HEK293 (cell line): ENCODE measurements around the gene ELL2.

Source experiments
- CTCF ChIA-PET: fragments of 350-600 bp; formaldehyde crosslinking; extraction: SDS; loops from one replicate; lab custom pipeline; 2021; ENCODE audit warnings: antibody characterized with exemption; lab: Yijun Ruan, JAX
- POLR2A ChIA-PET: fragments of 300-600 bp; formaldehyde crosslinking; extraction: SDS; loops from one replicate; lab custom pipeline; 2020; ENCODE audit warnings: antibody characterized with exemption, inconsistent platforms; lab: Yijun Ruan, JAX
- H3K27ac ChIP-seq: fragments of 200-500 bp; sonication (Bioruptor generic); 2 replicates; pipeline ENCODE4 v1.5.1; 2014; ENCODE audit warnings: low read depth, low read length, control low read depth, inconsistent platforms; ENCODE audit errors: extremely low read depth
- H3K36me3 ChIP-seq, 2 experiments: fragments of 200-500 bp in 1 of 2; sonication (Bioruptor generic) in 1 of 2; 1 replicate in 1 of 2; 2 replicates in 1 of 2; pipeline ENCODE4 v1.5.1; 2014 to 2017; ENCODE audit warnings: inconsistent platforms in 2 of 2, low read length in 2 of 2; ENCODE audit not compliant: control insufficient read depth in 2 of 2, insufficient read depth in 1 of 2
- H3K4me1 ChIP-seq: fragments of 200-500 bp; sonication (Bioruptor generic); 2 replicates; pipeline ENCODE4 v1.5.1; 2014; ENCODE audit warnings: mild to moderate bottlenecking, low read length, inconsistent platforms; ENCODE audit not compliant: control insufficient read depth, insufficient read depth
- H3K4me3 ChIP-seq: 2 replicates; pipeline ENCODE4 v1.5.1; 2011; ENCODE audit warnings: low read depth, mild to moderate bottlenecking, control low read depth, low read length, moderate library complexity
- H3K9me3 ChIP-seq: fragments of 200-500 bp; sonication (Bioruptor generic); 2 replicates; pipeline ENCODE4 v1.5.1; 2014; ENCODE audit warnings: low read depth, low read length, inconsistent platforms; ENCODE audit not compliant: control insufficient read depth, insufficient read depth
- BCL11A ChIP-seq: fragments of 450-650 bp; formaldehyde crosslinking; IDR thresholded peaks from 2 replicates; pipeline ENCODE4 v1.5.1; 2016; ENCODE audit warnings: low read depth, missing biosample characterization, missing genetic modification characterization
- EGR2 ChIP-seq: fragments of 450-650 bp; formaldehyde crosslinking; IDR thresholded peaks from 2 replicates; pipeline ENCODE4 v1.5.1; 2016; ENCODE audit warnings: low read depth, missing biosample characterization, missing genetic modification characterization
- FEZF1 ChIP-seq: fragments of 450-650 bp; formaldehyde crosslinking; IDR thresholded peaks from 2 replicates; pipeline ENCODE4 v1.5.1; 2016; ENCODE audit warnings: missing biosample characterization, missing genetic modification characterization
- GLIS1 ChIP-seq: fragments of 450-650 bp; formaldehyde crosslinking; IDR thresholded peaks from 2 replicates; pipeline ENCODE4 v1.5.1; 2016; ENCODE audit warnings: missing biosample characterization, missing genetic modification characterization
- WT1 ChIP-seq: fragments of 450-650 bp; formaldehyde crosslinking; IDR thresholded peaks from 2 replicates; pipeline ENCODE4 v1.5.1; 2016; ENCODE audit warnings: missing biosample characterization, missing genetic modification characterization
- ZBTB17 ChIP-seq: fragments of 450-650 bp; formaldehyde crosslinking; IDR thresholded peaks from 2 replicates; pipeline ENCODE4 v1.5.1; 2016; ENCODE audit warnings: missing biosample characterization, missing genetic modification characterization
- ZFHX2 ChIP-seq: fragments of 450-650 bp; formaldehyde crosslinking; conservative IDR thresholded peaks from 2 replicates; pipeline ENCODE4 v1.5.1; 2016; ENCODE audit warnings: missing biosample characterization, missing genetic modification characterization
- ZIC2 ChIP-seq: fragments of 450-650 bp; formaldehyde crosslinking; IDR thresholded peaks from 2 replicates; pipeline ENCODE4 v1.5.1; 2016; ENCODE audit warnings: missing biosample characterization, missing genetic modification characterization
- ZNF132 ChIP-seq: fragments of 450-650 bp; formaldehyde crosslinking; IDR thresholded peaks from 2 replicates; pipeline ENCODE4 v1.5.1; 2017; ENCODE audit warnings: missing biosample characterization, missing genetic modification characterization, borderline replicate concordance
- ZNF175 ChIP-seq: fragments of 450-650 bp; formaldehyde crosslinking; IDR thresholded peaks from 2 replicates; pipeline ENCODE4 v1.5.1; 2016; ENCODE audit warnings: missing biosample characterization, missing genetic modification characterization
- ZNF266 ChIP-seq: fragments of 450-650 bp; formaldehyde crosslinking; IDR thresholded peaks from 2 replicates; pipeline ENCODE4 v1.5.1; 2016; ENCODE audit warnings: missing biosample characterization, missing genetic modification characterization, low read depth
- ZNF366 ChIP-seq: fragments of 450-650 bp; formaldehyde crosslinking; conservative IDR thresholded peaks from 2 replicates; pipeline ENCODE4 v1.5.1; 2016; ENCODE audit warnings: missing biosample characterization, missing genetic modification characterization
- ZNF394 ChIP-seq: fragments of 450-650 bp; formaldehyde crosslinking; IDR thresholded peaks from 2 replicates; pipeline ENCODE4 v1.5.1; 2016; ENCODE audit warnings: missing biosample characterization, missing genetic modification characterization, mild to moderate bottlenecking, moderate library complexity, borderline replicate concordance
- ZNF501 ChIP-seq: fragments of 450-650 bp; formaldehyde crosslinking; IDR thresholded peaks from 2 replicates; pipeline ENCODE4 v1.5.1; 2016; ENCODE audit warnings: missing biosample characterization, missing genetic modification characterization
- ZNF544 ChIP-seq: fragments of 450-650 bp; formaldehyde crosslinking; IDR thresholded peaks from 2 replicates; pipeline ENCODE4 v1.5.0; 2017; ENCODE audit warnings: missing biosample characterization, missing genetic modification characterization
- ZNF596 ChIP-seq: fragments of 450-650 bp; IDR thresholded peaks from 2 replicates; pipeline ENCODE4 v1.5.0; 2018; ENCODE audit warnings: missing biosample characterization, mild to moderate bottlenecking, missing genetic modification characterization, moderate library complexity
- ZNF600 ChIP-seq: fragments of 450-650 bp; formaldehyde crosslinking; IDR thresholded peaks from 2 replicates; pipeline ENCODE4 v1.5.1; 2016; ENCODE audit warnings: missing biosample characterization, missing genetic modification characterization
- ZNF660 ChIP-seq: fragments of 450-650 bp; IDR thresholded peaks from 2 replicates; pipeline ENCODE4 v1.5.1; 2018; ENCODE audit warnings: missing biosample characterization, mild to moderate bottlenecking, missing genetic modification characterization
- ZNF76 ChIP-seq: fragments of 450-650 bp; formaldehyde crosslinking; IDR thresholded peaks from 2 replicates; pipeline ENCODE4; 2016; ENCODE audit warnings: low read depth, missing biosample characterization, missing genetic modification characterization, borderline replicate concordance
- ZSCAN30 ChIP-seq: fragments of 450-650 bp; IDR thresholded peaks from 2 replicates; pipeline ENCODE4 v1.5.1; 2018; ENCODE audit warnings: missing biosample characterization, mild to moderate bottlenecking, missing genetic modification characterization, moderate library complexity
- ZXDB ChIP-seq: fragments of 450-650 bp; formaldehyde crosslinking; IDR thresholded peaks from 2 replicates; pipeline ENCODE4 v1.5.1; 2016; ENCODE audit warnings: missing biosample characterization, missing genetic modification characterization
- TF ChIP-seq, protein P1 (sequence below): fragments of 450-650 bp; formaldehyde crosslinking; IDR thresholded peaks from 2 replicates; pipeline ENCODE4 v1.5.1; 2017; ENCODE audit warnings: missing biosample characterization, missing genetic modification characterization
- TF ChIP-seq, protein P2 (sequence below): fragments of 450-650 bp; formaldehyde crosslinking; IDR thresholded peaks from 2 replicates; pipeline ENCODE4 v1.5.1; 2017; ENCODE audit warnings: missing biosample characterization, missing genetic modification characterization
- TF ChIP-seq, protein P3 (sequence below): fragments of 450-650 bp; IDR thresholded peaks from 2 replicates; pipeline ENCODE4 v1.5.1; 2018; ENCODE audit warnings: missing biosample characterization, mild to moderate bottlenecking, missing genetic modification characterization
- TF ChIP-seq, protein P4 (sequence below): fragments of 450-650 bp; formaldehyde crosslinking; conservative IDR thresholded peaks from 2 replicates; pipeline ENCODE4 v1.5.1; 2016; ENCODE audit warnings: low read depth, missing biosample characterization, missing genetic modification characterization

ELL2 gene

DNA sequence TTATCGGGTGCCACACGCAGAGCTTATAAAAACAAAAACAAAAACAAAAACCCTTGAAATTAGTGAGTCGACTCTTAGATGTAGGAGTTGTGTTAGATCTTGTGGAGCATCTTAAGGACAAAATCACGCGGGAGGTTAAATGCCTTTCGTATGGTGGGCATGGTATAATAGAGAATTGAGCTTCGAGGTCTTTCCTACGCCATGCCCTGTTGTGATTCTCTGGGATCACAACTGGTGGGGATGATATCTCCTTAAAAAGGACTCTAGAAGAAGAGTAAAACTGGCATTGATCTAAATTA lies 773 bp upstream of the ELL2 start:
- 0 out of 2 replicates have a peak, but pooled peaks have one; percentile 3 for TF ChIP-seq FEZF1
- TF ChIP-seq, protein P1, sequence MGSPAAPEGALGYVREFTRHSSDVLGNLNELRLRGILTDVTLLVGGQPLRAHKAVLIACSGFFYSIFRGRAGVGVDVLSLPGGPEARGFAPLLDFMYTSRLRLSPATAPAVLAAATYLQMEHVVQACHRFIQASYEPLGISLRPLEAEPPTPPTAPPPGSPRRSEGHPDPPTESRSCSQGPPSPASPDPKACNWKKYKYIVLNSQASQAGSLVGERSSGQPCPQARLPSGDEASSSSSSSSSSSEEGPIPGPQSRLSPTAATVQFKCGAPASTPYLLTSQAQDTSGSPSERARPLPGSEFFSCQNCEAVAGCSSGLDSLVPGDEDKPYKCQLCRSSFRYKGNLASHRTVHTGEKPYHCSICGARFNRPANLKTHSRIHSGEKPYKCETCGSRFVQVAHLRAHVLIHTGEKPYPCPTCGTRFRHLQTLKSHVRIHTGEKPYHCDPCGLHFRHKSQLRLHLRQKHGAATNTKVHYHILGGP (tag by site-specific recombination) = no peak
- TF ChIP-seq ZNF266 (tag by site-specific recombination) = no peak
- TF ChIP-seq ZNF394 (tag by site-specific recombination) = 0 out of 2 replicates have a peak, but pooled peaks have one; percentile 1
- TF ChIP-seq ZNF366 (tag by site-specific recombination) = no peak
- 0 out of 2 replicates have a peak, but pooled peaks have one; percentile 1 for TF ChIP-seq WT1 (tag by site-specific recombination)
- 0 out of 2 replicates have a peak, but pooled peaks have one; percentile 7 for TF ChIP-seq ZBTB17
- TF ChIP-seq, protein P2, sequence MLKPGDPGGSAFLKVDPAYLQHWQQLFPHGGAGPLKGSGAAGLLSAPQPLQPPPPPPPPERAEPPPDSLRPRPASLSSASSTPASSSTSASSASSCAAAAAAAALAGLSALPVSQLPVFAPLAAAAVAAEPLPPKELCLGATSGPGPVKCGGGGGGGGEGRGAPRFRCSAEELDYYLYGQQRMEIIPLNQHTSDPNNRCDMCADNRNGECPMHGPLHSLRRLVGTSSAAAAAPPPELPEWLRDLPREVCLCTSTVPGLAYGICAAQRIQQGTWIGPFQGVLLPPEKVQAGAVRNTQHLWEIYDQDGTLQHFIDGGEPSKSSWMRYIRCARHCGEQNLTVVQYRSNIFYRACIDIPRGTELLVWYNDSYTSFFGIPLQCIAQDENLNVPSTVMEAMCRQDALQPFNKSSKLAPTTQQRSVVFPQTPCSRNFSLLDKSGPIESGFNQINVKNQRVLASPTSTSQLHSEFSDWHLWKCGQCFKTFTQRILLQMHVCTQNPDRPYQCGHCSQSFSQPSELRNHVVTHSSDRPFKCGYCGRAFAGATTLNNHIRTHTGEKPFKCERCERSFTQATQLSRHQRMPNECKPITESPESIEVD = no peak
- POLR2A ChIA-PET = interaction anchor here (0.6 kb wide), 1 partner anchor 187 kb away, joined by 3 read pairs; no protein-coding TSS in a partner anchor
- Histone ChIP-seq H3K36me3 (no peaks in the 10 kb centered on the region), H3K4me1 (peaks cover 17% of the 10 kb centered on the region; the same call in 1 of the 2 replicates), H3K9me3 (no peaks in the 10 kb centered on the region), H3K4me3 (peak overlapping the region; percentile 70), H3K27ac (peak overlapping the region; percentile 70)
- CTCF ChIA-PET = interaction anchor here (0.6 to 1.6 kb wide), 3 partner anchors 27 to 848 kb away, joined by 3 to 6 read pairs (median 5); no protein-coding TSS in a partner anchor

DNA sequence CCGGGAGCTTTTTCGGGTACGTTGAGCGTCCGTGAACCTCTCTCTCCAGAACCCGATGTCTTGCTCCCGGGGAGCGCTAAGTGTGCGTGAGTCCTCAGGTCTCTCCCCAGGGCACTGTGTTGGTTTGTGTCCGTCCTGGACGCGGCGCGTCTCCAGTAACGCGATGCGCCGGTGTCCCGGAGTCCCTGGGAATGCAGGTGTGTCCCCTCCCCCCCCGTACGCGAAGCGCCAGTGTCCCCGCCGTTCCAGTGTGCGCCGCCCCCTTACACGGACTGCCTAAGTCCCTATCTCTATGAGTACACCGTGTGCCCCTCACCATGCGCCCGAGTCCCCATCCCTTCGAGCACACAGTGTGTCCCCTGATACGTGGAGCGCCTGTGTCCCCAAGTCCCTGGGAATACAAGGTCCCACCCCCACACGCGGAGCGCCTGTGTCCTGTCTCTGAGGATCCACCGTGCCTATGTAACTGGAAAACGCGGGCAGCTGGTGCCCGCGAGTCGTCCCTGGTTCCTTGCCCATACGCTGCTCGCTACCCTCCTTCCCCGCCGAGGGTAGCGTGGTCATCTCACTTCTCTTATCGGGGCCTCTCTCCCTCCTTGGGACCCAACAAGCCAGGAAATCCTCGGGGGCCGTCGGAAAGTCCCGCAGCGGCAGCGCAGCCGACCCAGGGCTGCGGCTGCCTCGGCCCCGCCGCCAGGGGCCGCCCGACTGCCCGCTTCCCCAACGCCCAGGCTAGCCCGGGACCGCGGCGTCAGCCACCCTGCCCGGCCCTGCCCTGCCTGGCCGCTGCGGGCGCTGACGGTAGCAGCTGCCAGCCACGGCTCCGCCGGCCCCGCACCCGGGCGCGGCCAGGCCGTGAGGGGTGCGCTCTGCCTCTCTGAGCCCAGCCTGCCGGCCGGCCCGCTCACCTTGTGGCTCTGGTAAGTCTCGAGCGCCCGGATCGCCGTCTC lies 709 bp downstream of the ELL2 start:
- peak overlapping the region; percentile 93 for H3K27ac ChIP-seq
- ChIA-PET POLR2A (interaction anchor here (0.7 to 1.1 kb wide), 2 partner anchors 43 to 314 kb away, joined by 3 to 5 read pairs; partner anchors contain the start of gene RFESD), CTCF (interaction anchor here (0.7 to 2.2 kb wide), 7 partner anchors 17 to 375 kb away, joined by 3 to 6 read pairs (median 4); no protein-coding TSS in a partner anchor)
- no peaks in the 10 kb centered on the region for H3K36me3 ChIP-seq
- no peaks in the 10 kb centered on the region for H3K9me3 ChIP-seq
- H3K4me3 ChIP-seq = peak overlapping the region; percentile 70
- H3K4me1 ChIP-seq = peaks cover 16% of the 10 kb centered on the region
- peak; percentile 90 for TF ChIP-seq ZSCAN30
- TF ChIP-seq GLIS1 (tag by site-specific recombination) = peak; percentile 28
- TF ChIP-seq, protein P3, sequence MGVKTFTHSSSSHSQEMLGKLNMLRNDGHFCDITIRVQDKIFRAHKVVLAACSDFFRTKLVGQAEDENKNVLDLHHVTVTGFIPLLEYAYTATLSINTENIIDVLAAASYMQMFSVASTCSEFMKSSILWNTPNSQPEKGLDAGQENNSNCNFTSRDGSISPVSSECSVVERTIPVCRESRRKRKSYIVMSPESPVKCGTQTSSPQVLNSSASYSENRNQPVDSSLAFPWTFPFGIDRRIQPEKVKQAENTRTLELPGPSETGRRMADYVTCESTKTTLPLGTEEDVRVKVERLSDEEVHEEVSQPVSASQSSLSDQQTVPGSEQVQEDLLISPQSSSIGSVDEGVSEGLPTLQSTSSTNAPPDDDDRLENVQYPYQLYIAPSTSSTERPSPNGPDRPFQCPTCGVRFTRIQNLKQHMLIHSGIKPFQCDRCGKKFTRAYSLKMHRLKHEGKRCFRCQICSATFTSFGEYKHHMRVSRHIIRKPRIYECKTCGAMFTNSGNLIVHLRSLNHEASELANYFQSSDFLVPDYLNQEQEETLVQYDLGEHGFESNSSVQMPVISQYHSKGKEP = 0 out of 2 replicates have a peak, but pooled peaks have one; percentile 24
- no peak for TF ChIP-seq ZNF132 (tag by site-specific recombination)
- TF ChIP-seq ZNF660 (tag by site-specific recombination) = peak; percentile 83
- peak; percentile 28; the same call in 1 of the 2 replicates for TF ChIP-seq ZFHX2 (tag by site-specific recombination)
- TF ChIP-seq ZNF544 (tag by site-specific recombination) = no peak
- peak; percentile 10; the same call in 1 of the 2 replicates for TF ChIP-seq ZNF76 (tag by site-specific recombination)
- TF ChIP-seq ZNF600 (tag by site-specific recombination) = peak; percentile 75
- TF ChIP-seq EGR2 = peak; percentile 44; the same call in 1 of the 2 replicates
- peak; percentile 32; the same call in 1 of the 2 replicates for TF ChIP-seq ZNF596 (tag by site-specific recombination)
- TF ChIP-seq, protein P4, sequence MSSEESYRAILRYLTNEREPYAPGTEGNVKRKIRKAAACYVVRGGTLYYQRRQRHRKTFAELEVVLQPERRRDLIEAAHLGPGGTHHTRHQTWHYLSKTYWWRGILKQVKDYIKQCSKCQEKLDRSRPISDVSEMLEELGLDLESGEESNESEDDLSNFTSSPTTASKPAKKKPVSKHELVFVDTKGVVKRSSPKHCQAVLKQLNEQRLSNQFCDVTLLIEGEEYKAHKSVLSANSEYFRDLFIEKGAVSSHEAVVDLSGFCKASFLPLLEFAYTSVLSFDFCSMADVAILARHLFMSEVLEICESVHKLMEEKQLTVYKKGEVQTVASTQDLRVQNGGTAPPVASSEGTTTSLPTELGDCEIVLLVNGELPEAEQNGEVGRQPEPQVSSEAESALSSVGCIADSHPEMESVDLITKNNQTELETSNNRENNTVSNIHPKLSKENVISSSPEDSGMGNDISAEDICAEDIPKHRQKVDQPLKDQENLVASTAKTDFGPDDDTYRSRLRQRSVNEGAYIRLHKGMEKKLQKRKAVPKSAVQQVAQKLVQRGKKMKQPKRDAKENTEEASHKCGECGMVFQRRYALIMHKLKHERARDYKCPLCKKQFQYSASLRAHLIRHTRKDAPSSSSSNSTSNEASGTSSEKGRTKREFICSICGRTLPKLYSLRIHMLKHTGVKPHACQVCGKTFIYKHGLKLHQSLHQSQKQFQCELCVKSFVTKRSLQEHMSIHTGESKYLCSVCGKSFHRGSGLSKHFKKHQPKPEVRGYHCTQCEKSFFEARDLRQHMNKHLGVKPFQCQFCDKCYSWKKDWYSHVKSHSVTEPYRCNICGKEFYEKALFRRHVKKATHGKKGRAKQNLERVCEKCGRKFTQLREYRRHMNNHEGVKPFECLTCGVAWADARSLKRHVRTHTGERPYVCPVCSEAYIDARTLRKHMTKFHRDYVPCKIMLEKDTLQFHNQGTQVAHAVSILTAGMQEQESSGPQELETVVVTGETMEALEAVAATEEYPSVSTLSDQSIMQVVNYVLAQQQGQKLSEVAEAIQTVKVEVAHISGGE (tag by site-specific recombination) = 0 out of 2 replicates have a peak, but pooled peaks have one; percentile 25
- TF ChIP-seq ZXDB = peak; percentile 61
- no peak for TF ChIP-seq BCL11A (tag by site-specific recombination)
- no peak for TF ChIP-seq ZIC2 (tag by site-specific recombination)
- TF ChIP-seq ZNF501 = peak; percentile 74; the same call in 1 of the 2 replicates
- no peak for TF ChIP-seq ZNF175 (tag by site-specific recombination)
